NCI-H2029 (cell line): ENCODE data around the gene GAPT.

Experiments
- DNase-seq: peaks from one replicate; lab custom pipeline; 2025; lab: John Stamatoyannopoulos, UW

Gene GAPT

DNA sequence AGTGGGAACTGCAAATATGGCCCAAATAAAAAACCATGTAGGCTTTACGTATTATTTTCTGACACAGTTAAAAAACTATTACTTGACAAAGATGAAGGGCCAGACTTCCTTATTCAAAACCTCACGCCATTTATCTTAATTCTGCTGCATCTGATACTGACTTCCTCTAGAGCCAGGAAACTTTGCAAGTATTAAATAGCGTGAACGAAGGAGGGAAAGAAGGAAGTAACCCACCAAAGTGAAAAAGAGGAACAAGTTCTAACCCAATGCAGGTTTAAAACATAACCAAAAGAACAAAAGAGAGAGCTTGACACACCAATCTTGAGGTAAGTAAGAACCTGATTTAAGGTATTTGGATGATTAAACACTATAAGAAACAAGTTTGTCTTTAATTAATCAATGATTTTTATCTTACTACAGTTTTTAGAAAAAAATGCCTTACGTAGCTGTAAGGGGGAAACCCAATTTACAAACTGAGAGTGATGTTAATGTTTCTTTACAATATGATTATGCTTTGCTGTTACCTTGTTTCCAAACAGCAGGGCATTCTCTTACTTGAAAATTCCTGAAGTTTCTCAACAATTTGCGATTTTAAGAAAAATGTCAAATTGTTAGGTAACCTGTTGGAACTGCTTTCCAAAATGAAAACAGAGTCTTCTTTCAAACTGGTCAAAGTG lies at the start of gene GAPT:
Gene GAPT (plus strand): TSS at position 220 of the 677 bp plus-strand sequence. CDS start 3,102 bp downstream, outside the sequence.
- no peak for DNase-seq

DNA sequence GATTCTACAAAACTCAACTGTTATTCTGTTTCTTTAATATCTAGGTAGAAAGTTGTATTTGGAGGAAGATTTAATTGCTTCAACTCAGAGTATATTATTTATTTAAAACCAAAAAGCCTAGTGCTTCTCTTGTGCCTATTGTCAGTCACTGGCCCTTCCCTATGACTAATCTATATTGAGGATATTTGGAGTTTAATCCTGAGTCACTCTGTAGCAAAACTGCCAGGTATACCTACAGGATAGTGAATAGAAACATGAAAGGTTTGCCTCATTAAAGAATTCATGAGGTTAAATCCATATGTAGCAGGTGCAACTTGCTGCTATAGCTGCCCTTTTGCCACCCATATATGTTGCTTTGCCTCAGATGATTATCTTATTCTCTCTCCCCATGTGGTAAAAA lies 46.4 kb upstream of the GAPT start:
- no peak for DNase-seq

DNA sequence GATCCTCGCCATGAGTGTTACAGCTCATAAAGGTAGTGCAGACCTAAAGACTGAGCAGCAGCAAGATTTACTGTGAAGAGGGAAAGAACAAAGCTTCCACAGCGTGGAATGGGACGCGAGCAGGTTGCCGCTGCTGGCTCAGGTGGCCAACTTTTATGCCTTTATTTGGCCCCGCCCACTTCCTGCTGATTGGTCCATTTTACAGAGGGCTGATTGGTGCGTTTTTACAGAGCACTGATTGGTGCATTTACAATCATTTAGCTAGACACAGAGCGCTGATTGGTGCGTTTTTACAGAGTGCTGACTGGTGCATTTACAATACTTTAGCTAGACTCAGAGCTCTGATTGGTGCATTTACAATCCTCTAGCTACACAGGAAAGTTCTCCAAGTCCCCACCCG lies 45.2 kb upstream of the GAPT start:
- no peak for DNase-seq

DNA sequence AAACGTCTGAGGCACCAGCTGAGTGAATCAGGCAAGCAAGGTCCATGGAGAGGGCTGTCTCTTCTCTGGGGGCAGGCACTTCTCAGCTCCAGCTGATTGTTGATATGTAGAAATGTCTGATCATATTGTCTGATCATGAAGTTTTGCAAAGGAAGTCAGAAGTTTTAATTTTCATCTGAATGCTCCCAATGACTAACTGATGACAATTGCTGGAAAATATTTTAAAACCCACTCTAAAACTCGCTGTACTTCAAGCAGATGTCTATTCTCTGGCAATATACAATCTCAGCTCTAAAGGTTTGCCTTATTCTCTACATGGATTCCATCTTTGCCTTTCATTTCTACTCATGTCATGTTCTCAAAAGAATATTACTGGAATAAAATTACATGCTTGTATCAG lies 44.0 kb upstream of the GAPT start:
- DNase-seq = no peak

DNA sequence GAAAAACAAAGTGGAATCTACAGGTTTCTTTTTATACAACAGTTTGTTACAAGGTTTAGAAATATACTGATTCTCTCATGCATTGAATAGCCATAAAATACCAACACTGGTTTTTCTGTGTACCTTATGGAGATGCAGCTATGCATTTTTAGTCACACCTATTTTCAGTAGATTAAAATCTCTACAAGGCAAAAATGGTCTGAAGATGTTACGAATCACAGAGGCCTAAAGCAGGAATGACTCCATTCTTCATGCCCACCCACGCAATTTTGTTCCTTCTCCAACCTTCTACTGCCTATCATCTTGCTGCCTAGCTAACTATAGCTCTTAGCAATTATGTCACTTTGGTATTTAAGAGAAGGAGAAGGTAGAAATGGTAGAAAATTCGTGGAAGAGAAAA lies 41.2 kb upstream of the GAPT start:
- no peak for DNase-seq

DNA sequence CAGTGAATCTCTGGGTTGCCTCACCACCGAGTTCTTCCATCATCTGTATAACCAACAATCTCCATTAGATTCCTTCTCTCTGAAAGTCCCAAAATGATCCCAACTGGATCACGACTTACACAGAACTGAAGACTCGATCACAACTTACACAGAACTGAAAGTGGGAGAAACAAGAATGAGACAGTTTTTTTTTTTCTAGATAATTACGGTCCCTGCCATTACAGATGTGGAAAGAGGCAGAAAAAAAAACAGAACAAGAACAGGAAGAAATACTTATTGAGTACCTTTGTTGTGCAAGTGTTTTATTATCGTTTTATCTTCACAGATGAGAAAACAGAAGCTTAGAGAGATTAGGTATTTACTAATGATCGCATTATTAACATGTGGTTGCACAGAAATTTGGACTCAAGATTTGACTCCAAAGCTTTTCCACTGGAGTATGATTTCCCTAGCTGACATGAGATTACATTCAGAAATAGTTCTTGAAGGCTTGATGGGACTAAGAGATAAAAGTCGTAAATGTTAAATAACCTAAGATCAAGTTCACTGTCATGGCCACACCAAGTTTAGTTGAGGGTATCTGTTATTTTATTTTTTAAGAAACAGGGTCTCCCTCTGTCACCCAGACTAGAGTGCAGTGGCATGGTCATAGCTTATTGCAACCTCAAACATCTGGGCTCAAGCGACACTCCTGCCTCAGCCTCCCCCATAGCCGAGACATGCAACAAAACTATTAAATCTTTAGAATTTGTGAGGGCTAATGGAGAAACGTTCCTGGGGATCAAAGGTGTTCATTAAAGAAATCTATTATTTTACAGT lies 40.2 kb upstream of the GAPT start:
- no peak for DNase-seq

DNA sequence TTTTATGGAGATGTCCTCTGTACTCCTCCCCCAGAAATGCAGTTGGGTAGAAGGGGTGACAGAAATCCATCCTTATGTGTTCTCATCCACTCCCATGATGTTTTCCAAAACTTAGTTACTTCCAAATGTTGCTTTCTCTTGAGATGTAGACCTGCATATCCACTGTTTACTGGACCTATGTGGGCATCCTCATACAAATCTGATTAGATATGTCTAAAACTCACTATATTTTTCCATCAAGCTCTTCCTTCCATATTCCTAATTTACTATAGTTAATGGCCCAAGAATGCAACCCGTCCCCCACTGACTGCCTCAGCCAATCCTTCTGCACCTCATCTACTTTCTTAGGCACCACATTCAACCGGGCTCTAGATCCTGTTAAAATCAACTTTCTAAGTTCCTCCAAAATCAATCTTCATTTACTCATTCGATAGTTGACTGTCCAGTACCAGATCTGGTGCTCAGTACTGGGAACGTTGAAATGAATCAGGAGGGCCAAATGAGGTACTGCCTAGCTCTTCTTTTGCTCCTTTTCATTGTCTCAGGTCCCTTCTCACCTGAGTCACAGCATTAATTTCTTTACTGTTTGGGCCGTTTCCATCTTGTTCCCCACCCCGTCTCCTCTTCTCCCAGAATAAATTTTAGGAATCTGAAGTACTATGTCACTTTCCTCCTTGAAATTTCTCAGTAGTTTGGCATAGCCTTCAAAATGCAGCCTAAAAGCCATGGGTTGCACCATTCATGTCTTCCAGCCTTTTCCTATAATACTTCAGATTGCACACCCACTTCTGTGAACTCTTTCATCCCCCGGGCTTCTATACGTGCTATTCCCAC lies 39.3 kb upstream of the GAPT start:
- DNase-seq = no peak

DNA sequence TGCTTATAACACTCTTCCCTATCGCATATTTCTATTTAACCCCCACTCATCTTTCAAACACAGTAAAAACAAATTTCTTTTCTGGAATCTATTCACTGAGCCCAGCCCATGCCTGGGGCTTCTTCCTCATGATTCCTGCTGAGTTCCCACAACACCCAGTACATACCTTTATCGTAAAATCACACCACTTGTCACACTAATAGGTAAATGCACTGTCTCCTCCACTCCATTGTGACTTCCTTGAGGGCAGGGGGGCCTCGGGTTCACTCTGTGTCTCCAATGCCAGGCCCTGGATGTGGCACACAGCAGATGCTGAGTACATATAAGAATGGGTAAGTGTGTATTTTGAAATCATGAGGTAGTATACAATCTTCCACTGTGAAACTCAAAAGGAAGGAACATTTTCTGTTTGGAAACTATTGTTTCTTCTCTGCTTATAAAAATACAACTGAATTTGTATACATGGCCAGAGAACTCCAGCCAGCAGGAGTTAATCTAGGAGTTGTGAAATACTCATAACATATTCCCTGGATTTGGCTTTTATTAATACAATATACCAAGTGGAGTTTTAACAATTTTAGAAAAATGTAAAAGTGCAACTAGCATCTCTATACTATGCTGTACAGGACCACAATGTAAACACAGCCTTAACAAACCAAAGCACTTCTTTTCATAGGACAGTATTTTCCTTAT lies 38.5 kb upstream of the GAPT start:
- DNase-seq = no peak

DNA sequence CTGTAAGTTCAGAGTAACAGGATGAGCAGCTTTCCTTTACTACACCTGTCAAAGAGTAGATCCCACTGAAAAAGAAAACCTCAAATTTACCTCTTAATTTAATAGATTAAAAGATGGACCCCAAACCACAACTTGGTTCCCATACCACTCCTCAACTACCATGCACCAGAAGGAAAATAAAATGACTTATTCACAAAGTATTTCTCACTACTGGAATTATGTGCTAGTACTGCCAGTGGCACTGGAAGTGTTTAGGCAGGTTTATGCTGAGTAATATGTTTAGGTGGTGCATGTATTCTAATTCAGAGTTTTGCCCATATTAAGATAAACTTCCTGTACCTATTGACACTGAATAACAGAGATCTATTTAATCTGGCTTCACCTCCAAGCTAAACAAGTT lies 37.9 kb upstream of the GAPT start:
- no peak for DNase-seq

DNA sequence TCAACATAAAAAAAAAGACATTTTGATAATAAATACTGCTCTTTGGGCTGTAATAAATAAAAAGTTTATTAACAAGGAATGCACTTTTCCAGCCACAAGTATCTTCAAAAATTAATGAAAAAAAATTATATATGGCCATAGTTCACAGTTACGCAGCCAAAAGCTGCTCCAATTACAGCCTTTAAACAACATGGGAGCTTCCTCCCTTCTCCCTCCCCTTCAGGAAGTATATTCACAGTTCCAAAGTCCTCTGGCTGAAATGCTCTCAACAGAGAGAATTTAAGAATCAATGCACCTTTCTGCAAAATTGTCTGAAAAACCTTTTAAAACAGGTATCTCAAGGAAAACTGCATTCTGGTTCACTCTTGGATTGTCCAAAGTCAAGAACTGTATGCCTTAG lies 37.2 kb upstream of the GAPT start:
- DNase-seq = no peak

DNA sequence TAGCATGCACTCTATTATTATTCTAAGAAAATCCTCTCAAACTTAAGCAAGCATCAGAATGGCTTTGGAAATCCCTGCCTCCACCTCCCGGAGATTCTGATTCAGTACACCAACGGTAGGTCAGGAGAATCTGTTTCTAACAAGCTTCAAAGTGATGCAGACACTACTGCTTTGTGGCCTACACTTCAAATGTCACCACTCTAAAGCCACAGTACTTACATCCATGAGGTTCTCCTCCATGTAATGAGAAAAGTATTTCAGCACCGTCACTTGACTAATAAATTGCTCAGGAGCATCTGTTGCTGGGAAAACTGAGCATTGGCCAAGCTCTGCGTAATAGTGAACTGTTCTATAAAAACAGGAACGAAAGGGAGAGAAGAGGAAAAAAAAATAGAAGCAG lies 36.2 kb upstream of the GAPT start:
- DNase-seq = no peak

DNA sequence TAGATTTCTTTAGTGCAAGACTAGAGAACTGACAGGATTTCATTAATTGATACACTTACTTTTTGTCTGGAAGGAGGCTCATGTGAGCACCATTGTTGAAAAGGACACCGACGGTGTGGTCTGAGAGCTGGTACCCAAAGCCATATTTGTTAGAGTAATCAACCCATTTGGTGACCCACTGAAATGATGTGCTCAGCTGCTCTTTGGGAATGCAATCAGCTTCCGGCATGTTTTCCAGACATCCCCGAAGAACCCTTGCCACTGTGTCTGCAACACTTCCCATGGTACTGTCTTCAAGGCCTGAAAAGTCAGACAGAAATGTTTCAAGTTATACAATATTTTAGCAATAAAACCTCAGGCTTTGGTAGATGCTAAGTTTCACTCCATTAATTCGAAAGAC lies 35.8 kb upstream of the GAPT start:
- no peak for DNase-seq

DNA sequence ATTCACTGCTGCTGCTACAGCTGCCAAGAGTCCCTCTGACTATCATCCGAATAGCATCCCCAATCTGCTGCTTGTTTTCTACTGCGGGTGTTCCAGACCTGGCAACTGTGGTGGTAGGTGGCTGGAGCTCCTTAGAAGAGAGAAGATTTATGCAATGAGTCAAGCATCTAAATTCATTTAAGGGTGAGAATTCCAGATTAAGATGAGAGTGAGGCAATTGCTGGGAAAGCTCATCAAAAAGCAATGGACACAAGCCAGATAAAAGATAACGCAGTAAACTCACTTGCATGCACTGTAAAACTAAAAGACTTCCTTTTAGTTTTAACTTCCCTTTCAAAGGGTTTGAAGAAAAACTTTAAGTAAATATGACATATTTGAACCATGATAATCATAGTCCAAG lies 35.2 kb upstream of the GAPT start:
- no peak for DNase-seq

DNA sequence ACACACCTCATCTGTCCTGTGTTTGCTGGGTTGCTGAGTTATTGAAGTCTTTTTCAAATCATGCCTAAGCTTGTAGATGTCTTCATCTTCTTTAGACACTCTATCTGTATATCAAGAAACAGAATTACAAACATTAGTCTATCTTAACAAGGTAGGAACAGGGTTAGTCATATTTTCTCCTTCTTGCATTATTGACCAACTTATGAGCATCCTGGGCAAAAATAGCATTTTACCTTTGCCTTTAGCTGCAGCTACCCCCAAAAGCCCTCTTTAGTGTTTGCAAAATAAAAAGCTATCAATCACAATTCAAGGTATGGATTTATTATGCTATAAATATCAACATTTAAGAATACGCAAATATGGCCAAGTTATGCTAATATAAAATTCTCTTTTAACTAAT lies 34.7 kb upstream of the GAPT start:
- no peak for DNase-seq

DNA sequence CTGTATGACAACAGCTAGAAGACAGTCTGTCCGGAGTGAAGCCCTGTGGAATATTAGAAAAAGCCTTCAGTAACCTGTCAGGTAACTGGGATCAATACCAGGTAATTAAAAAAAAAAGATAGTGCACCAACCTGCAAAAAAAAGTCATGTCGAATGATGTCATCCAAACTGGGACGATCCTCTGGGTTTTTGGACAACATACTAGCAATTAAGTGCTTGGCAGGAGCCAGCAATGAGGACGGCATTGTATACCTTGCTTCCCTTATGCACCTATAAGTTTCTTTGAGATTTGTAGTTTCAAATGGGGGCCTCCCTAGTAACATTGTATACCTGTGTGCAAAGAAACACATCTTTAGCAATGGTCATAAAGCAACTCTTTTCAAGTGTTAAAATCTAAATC lies 34.2 kb upstream of the GAPT start:
- no peak for DNase-seq

DNA sequence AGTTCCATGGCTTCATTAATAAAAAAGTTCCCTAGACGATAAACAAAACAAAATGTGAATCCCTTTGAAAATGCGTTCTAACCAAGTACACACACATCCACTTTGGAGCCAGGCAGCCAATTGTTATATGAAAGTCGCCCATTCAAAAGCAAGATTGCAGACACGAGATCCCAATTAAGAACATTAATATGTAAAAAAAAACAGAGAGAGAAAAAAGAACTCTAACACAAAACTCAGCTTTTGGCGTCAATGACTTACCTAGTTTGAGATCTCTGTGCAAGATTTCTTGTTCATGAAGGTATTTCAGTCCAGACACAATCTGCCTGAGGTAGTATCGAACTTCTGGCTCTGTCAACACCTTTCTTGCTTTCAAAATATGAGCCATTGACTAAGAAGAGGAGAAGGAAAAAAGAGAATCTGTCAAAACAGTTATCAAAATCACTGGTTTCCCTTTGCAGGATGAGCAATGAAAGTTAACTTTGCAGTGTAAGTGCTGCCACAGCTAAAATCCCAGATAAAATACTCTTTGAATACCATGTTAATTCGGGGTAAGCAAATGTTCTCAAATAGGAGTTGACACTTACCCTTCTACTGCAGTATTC lies 33.0 kb upstream of the GAPT start:
- DNase-seq = no peak

DNA sequence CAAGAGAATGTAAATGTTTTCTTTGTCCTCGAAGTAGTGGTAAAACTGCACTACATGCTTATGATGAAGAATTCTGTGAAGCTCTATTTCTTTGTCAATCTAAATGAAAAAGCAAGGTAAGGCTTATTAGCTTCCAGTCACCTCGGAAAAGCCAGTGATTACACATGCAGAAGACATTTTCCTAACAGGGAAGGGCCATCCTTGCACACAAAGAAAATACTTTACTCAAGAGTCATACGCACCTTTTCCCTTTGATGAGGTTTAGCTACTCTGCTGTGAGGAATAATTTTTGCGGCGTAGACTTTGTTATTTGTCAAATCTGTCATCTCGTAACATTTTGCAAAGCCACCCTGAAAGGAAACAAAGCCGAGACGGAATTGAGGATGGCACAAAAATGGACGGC lies 32.5 kb upstream of the GAPT start:
- no peak for DNase-seq

DNA sequence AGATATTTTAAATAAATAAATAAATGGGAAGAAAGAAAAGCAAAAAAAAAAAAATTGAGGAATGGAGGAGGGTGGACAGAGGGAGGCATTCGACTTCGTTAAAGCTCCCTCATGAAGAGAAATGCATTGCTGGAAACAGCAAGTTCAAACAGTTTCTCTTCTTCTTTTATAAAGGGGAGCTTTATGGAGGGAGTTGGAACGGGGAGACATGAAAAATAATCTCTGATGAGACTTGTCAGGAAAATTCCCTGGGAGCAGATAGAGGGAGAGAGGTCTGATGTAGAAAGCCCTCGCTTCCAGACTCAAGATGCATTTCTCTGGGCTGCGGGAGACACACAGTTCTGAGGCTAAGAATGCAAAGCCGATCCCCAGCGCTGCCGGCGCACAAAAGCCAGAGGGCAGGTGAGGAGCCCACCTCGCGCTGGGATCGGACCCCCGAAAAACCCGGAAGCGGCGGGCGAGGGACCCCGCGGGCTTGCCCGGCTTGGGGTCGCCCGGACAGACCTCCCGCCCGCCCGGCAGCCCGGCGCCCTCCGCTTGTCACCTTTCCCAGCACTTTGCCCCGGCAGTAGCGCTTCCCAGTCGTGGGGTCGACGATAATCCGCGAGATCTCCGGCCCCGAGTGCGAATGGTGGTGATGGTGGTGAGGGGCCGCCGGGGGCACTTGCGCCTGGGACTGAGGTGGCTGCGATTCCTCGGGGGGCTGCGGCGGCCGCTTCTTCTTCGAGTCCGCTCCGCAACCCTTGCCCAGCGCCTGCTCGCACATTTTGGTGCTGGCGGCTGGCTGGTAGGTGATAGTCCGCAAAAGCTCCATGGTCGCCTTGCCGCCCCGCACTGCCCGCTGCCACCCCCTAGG lies 31.9 kb upstream of the GAPT start:
- DNase-seq = no peak

DNA sequence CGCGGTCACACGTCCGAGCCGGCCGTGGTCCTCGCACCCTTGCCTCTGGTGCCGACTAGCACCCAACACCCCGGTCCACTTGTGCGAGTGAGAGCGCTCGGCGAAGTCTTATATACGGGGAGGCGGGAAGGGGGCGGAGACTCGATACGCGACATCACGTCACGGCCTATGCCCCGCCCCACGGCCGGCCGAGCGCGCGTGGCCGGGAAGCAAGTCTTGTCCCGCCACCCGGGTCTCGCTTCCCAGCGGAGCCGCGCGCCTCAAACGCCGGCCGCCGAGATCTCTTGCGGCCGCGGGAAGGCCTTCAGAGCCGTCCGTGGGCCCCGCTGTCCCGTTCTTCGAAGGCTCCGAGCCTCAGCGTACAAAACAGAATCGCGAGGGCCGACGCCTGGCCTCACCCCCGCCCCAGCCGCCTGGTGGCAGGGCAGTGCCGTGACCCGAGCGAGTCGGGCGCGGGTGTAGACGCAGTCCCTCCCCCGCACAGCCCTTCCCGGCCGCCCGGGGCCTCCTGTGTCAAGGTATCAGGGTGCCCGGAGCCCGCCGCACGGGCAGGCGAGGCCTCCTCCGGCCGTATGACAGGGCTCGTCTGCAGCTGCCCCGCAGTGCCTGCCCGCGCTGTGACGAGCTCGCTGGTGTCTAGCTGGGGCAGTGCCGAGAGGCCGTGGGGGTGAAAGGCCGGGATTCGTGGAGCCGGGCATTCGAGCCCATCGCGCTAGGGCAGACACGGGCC lies 31.1 kb upstream of the GAPT start, which contains the start of gene PLK2:
Gene PLK2 (minus strand): TSS at position 85 of the 730 bp plus-strand sequence. CDS start 127 bp downstream, outside the sequence.
- DNase-seq = no peak

DNA sequence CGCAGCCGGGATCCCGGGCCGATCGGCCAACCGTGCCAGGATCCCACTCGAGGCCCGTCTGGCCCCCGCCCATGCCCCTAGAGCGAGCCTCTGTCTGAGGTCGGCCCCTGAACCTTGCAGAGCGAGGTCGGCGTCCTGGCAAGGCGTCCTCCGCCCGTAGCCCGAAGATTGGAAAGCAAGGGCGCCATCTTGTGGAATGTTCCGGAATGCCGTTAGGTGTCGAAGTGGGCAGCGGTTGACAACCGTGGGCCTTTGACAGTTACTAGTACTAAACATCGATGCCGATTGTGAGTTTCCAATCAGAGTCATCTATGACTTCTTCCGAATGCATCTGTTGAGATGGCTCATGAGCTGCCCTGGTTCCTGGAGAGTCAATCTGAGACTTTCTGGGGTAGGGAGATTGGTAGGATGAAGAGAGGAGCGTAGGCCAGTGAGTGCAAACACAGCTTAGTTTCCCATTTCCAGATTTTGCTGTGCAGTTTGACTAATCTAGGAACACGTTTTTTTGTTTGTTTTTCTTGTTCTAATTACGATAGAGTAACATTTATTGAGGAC lies 30.4 kb upstream of the GAPT start:
- no peak for DNase-seq
